H9 (cell line): ENCODE data around the gene CLEC16A. TPM values are rescaled to one million over a fixed set of nuclear protein-coding genes. Genes with fewer than 3 reads are reported as not detected.

Experiments
- DNase-seq: peaks from one replicate; pipeline ENCODE4 v3.0.0-alpha.2; 2017
- H2AFZ ChIP-seq: one replicate; pipeline ENCODE4 v1.6.1; 2013; ENCODE audit warnings: mild to moderate bottlenecking, low read length, control low read depth, moderate library complexity
- H2AK5ac ChIP-seq: 2 replicates; pipeline ENCODE4 v1.6.1; 2013; ENCODE audit warnings: low read length, control low read depth, mixed read lengths; ENCODE audit not compliant: insufficient read length
- H2BK120ac ChIP-seq: one replicate; pipeline ENCODE4 v1.6.1; 2013; ENCODE audit warnings: low read depth, mild to moderate bottlenecking, low read length, control low read depth, inconsistent platforms; ENCODE audit not compliant: poor library complexity, severe bottlenecking
- H2BK12ac ChIP-seq: 2 replicates; pipeline ENCODE4 v1.6.1; 2013; ENCODE audit warnings: low read length, control low read depth, mixed read lengths, low read depth; ENCODE audit not compliant: insufficient read length
- H2BK15ac ChIP-seq: 2 replicates; pipeline ENCODE4 v1.6.1; 2013; ENCODE audit warnings: low read depth, low read length, control low read depth
- H2BK20ac ChIP-seq: one replicate; pipeline ENCODE4 v1.6.1; 2013; ENCODE audit warnings: low read depth, mild to moderate bottlenecking, low read length, control low read depth, inconsistent platforms; ENCODE audit not compliant: poor library complexity, severe bottlenecking
- H2BK5ac ChIP-seq: 2 replicates; pipeline ENCODE4 v1.6.1; 2013; ENCODE audit warnings: low read length, control low read depth, mixed read lengths; ENCODE audit not compliant: insufficient read length
- H3K14ac ChIP-seq: 2 replicates; pipeline ENCODE4 v1.6.1; 2013; ENCODE audit warnings: low read length, control low read depth; ENCODE audit not compliant: insufficient read depth
- H3K18ac ChIP-seq: 2 replicates; pipeline ENCODE4 v1.6.1; 2013; ENCODE audit warnings: low read depth, mild to moderate bottlenecking, mixed read lengths, low read length, control low read depth; ENCODE audit not compliant: insufficient read length
- H3K23ac ChIP-seq: 2 replicates; pipeline ENCODE4 v1.6.1; 2013; ENCODE audit warnings: low read length, control low read depth, mixed read lengths, low read depth; ENCODE audit not compliant: insufficient read length
- H3K23me2 ChIP-seq: 2 replicates; pipeline ENCODE4 v1.6.1; 2013; ENCODE audit warnings: low read depth, mild to moderate bottlenecking, mixed read lengths, low read length, control low read depth; ENCODE audit not compliant: insufficient read length, poor library complexity, severe bottlenecking
- H3K27ac ChIP-seq: 2 replicates; pipeline ENCODE4 v1.5.1; 2013; ENCODE audit warnings: low read length, control low read depth, mixed read lengths, low read depth; ENCODE audit not compliant: insufficient read length
- H3K27me3 ChIP-seq: 2 replicates; pipeline ENCODE4 v1.6.1; 2013; ENCODE audit warnings: low read length, control low read depth, inconsistent platforms; ENCODE audit not compliant: insufficient read depth
- H3K4ac ChIP-seq: 2 replicates; pipeline ENCODE4 v1.6.1; 2013; ENCODE audit warnings: low read depth, mild to moderate bottlenecking, control low read depth, inconsistent platforms, low read length, moderate library complexity
- H3K4me1 ChIP-seq: 2 replicates; pipeline ENCODE4 v1.6.1; 2013; ENCODE audit warnings: low read length, control low read depth, inconsistent platforms; ENCODE audit not compliant: insufficient read depth
- H3K4me2 ChIP-seq: 2 replicates; pipeline ENCODE4 v1.6.1; 2013; ENCODE audit warnings: low read length, control low read depth, mixed read lengths; ENCODE audit not compliant: insufficient read length, insufficient read depth
- H3K56ac ChIP-seq: 2 replicates; pipeline ENCODE4 v1.6.1; 2013; ENCODE audit warnings: low read depth, mild to moderate bottlenecking, mixed read lengths, low read length, control low read depth; ENCODE audit not compliant: insufficient read length
- H3K79me1 ChIP-seq: 2 replicates; pipeline ENCODE4 v1.6.1; 2013; ENCODE audit warnings: low read depth, mild to moderate bottlenecking, moderate library complexity, low read length, control low read depth, inconsistent platforms; ENCODE audit not compliant: insufficient read depth, poor library complexity, severe bottlenecking
- H3K79me2 ChIP-seq: 2 replicates; pipeline ENCODE4 v1.6.1; 2013; ENCODE audit warnings: low read length, control low read depth, inconsistent platforms; ENCODE audit not compliant: insufficient read depth
- H3K9ac ChIP-seq: 2 replicates; pipeline ENCODE4 v1.6.1; 2013; ENCODE audit warnings: low read length, control low read depth, mixed read lengths; ENCODE audit not compliant: insufficient read length; ENCODE audit errors: extremely low read depth
- H3K9me3 ChIP-seq: one replicate; pipeline ENCODE4 v1.6.1; 2013; ENCODE audit warnings: low read depth, low read length, inconsistent platforms; ENCODE audit not compliant: control insufficient read depth
- H3T11ph ChIP-seq: one replicate; pipeline ENCODE4 v1.6.1; 2013; ENCODE audit warnings: mild to moderate bottlenecking, low read length, control low read depth, inconsistent platforms
- H4K20me1 ChIP-seq: one replicate; pipeline ENCODE4 v1.6.1; 2013; ENCODE audit not compliant: control insufficient read depth, insufficient read length, insufficient read depth
- H4K5ac ChIP-seq: 2 replicates; pipeline ENCODE4 v1.6.1; 2013; ENCODE audit warnings: low read depth, mild to moderate bottlenecking, mixed read lengths, low read length, control low read depth; ENCODE audit not compliant: insufficient read length
- H4K8ac ChIP-seq: replicated peaks from 2 replicates; pipeline ENCODE4 v1.6.1; 2013; ENCODE audit warnings: low read length, control low read depth, mixed read lengths, low read depth; ENCODE audit not compliant: insufficient read length
- H4K91ac ChIP-seq: 2 replicates; pipeline ENCODE4 v1.6.1; 2013; ENCODE audit warnings: low read depth, mild to moderate bottlenecking, moderate library complexity, mixed read lengths, low read length, control low read depth; ENCODE audit not compliant: insufficient read length
- H3K27ac Mint-ChIP-seq, 3 experiments: 2 replicates in 2 of 3; 3 replicates in 1 of 3; pipeline ENCODE4 v1.8.0; 2020 to 2021; ENCODE audit warnings: mixed read lengths in 3 of 3, mild to moderate bottlenecking in 1 of 3, moderate library complexity in 1 of 3
- H3K27me3 Mint-ChIP-seq: 2 replicates; pipeline ENCODE4 v1.8.0; 2021; ENCODE audit warnings: low read depth, mild to moderate bottlenecking, moderate library complexity, mixed read lengths
- H3K36me3 Mint-ChIP-seq, 3 experiments: 2 replicates in 2 of 3; 3 replicates in 1 of 3; pipeline ENCODE4 v1.8.0; 2020 to 2021; ENCODE audit warnings: low read depth in 3 of 3, mixed read lengths in 3 of 3; ENCODE audit not compliant: insufficient read depth in 1 of 3
- H3K4me1 Mint-ChIP-seq, 2 experiments: 2 replicates each; pipeline ENCODE4 v1.8.0; 2020; ENCODE audit warnings: mixed read lengths in 2 of 2
- H3K4me3 Mint-ChIP-seq, 2 experiments: 2 replicates in 1 of 2; 3 replicates in 1 of 2; pipeline ENCODE4 v1.8.0; 2020 to 2021; ENCODE audit warnings: mild to moderate bottlenecking in 2 of 2, mixed read lengths in 2 of 2, moderate library complexity in 1 of 2
- H3K9me3 Mint-ChIP-seq, 2 experiments: 2 replicates in 1 of 2; 3 replicates in 1 of 2; pipeline ENCODE4 v1.8.0; 2020; ENCODE audit warnings: mild to moderate bottlenecking in 2 of 2, mixed read lengths in 2 of 2, moderate library complexity in 1 of 2
- CTCF ChIP-seq: fragments of 200-600 bp; sonication (generic); conservative IDR thresholded peaks from 3 replicates; pipeline ENCODE4 v1.8.0; 2021; ENCODE audit warnings: antibody characterized with exemption, mild to moderate bottlenecking
- WGBS: extraction: QIAGEN DNeasy Blood & Tissue Kit; methylation state at CpG from one replicate; pipeline ENCODE4 v1.1.7; 2013; ENCODE audit warnings: missing lambda C conversion rate, low lambda C conversion rate, mixed read lengths; ENCODE audit not compliant: insufficient read length; ENCODE audit errors: extremely low coverage; 5-methylcytosine and 5-hydroxymethylcytosine counted together
- total RNA-seq: library from RNA; stranded (reverse); gene quantifications from 2 replicates; pipeline ENCODE4 v1.2.1, GENCODE V29; 2021

Gene CLEC16A
- total RNA-seq, 1 experiment from 2014 or later, result 15.2 TPM

GRCh38 chr16:11098601-11099390, 154.4 kb downstream of the CLEC16A start:
- peaks cover 10 to 21% of the 10 kb centered on the region in 2 experiments for H3K4me1 Mint-ChIP-seq
- no peaks in the 10 kb centered on the region; the same call in 1 of the 2 replicates for H3K4me1 ChIP-seq
- no peak overlapping the region for H3K14ac ChIP-seq
- H2BK20ac ChIP-seq, result no peak overlapping the region
- H3K27me3 Mint-ChIP-seq, result no peaks in the 10 kb centered on the region
- H2BK15ac ChIP-seq, result no peak overlapping the region
- H3K27ac ChIP-seq, result no peak overlapping the region
- H3K56ac ChIP-seq, result no peak overlapping the region
- H4K5ac ChIP-seq, result no peak overlapping the region
- H2BK5ac ChIP-seq, result no peak overlapping the region
- H3K79me2 ChIP-seq, result no peaks in the 10 kb centered on the region
- WGBS, result no CpG with 5 or more reads among the region's 17 CpGs
- H3K27me3 ChIP-seq, result no peaks in the 10 kb centered on the region
- H2BK12ac ChIP-seq, result no peak overlapping the region
- H3K9ac ChIP-seq, result no peak overlapping the region
- H4K91ac ChIP-seq, result no peak overlapping the region
- H2AFZ ChIP-seq, result no peak overlapping the region
- H3K4me3 Mint-ChIP-seq, result no peak overlapping the region
- H3T11ph ChIP-seq, result no peak overlapping the region
- H3K4ac ChIP-seq, result no peak overlapping the region
- no peak overlapping the region for H2AK5ac ChIP-seq
- peaks cover 2% of the 10 kb centered on the region for H4K20me1 ChIP-seq
- DNase-seq, result no peak
- peak overlapping the region in 1 of 3 experiments; percentile 44; a peak in 1 of 7 replicates for H3K27ac Mint-ChIP-seq
- H4K8ac ChIP-seq, result no peak overlapping the region
- H3K9me3 Mint-ChIP-seq, result no peaks in the 10 kb centered on the region
- no peaks in the 10 kb centered on the region for H3K23me2 ChIP-seq
- no peak overlapping the region for H3K4me2 ChIP-seq
- H3K23ac ChIP-seq, result no peak overlapping the region
- no peaks in the 10 kb centered on the region for H3K79me1 ChIP-seq
- no peaks in the 10 kb centered on the region for H3K36me3 Mint-ChIP-seq
- H2BK120ac ChIP-seq, result no peak overlapping the region
- no peaks in the 10 kb centered on the region for H3K9me3 ChIP-seq
- no peak for TF ChIP-seq CTCF
- no peak overlapping the region for H3K18ac ChIP-seq
